DND-41 (cell line): ENCODE data around the gene ARMC3.

Experiments used
- EZH2 ChIP-seq: IDR thresholded peaks from 3 replicates; pipeline ENCODE4 v1.6.1; 2012; ENCODE audit warnings: borderline replicate concordance, low read depth, mild to moderate bottlenecking, moderate library complexity, low read length, inconsistent platforms; ENCODE audit not compliant: severe bottlenecking
- TF ChIP-seq, protein P1 (sequence below): IDR thresholded peaks from 2 replicates; pipeline ENCODE4 v1.5.1; 2012; ENCODE audit warnings: borderline replicate concordance, low read length, moderate library complexity, mild to moderate bottlenecking; ENCODE audit not compliant: poor library complexity, severe bottlenecking; ENCODE audit errors: extremely low read depth

DNA sequence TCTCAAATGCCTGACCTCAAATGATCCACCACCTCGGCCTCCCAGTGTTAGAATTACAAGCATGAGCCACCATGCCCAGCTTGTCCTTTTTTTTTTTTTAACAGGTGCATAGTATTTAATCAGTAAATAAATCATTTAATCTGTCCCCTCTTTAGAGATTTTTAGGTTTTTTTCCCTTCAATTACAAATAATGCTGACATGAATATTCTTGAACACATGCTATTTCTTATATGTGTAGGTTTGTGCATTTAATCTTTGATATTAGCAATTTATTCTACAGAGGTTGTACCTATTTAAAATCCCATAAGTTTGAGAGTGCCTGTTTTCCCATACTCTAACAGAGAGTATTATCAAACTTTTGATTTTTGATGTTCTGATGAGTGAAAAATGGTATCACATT lies 24.2 kb upstream of the ARMC3 start:
- no peak for TF ChIP-seq EZH2
- TF ChIP-seq, protein P1, sequence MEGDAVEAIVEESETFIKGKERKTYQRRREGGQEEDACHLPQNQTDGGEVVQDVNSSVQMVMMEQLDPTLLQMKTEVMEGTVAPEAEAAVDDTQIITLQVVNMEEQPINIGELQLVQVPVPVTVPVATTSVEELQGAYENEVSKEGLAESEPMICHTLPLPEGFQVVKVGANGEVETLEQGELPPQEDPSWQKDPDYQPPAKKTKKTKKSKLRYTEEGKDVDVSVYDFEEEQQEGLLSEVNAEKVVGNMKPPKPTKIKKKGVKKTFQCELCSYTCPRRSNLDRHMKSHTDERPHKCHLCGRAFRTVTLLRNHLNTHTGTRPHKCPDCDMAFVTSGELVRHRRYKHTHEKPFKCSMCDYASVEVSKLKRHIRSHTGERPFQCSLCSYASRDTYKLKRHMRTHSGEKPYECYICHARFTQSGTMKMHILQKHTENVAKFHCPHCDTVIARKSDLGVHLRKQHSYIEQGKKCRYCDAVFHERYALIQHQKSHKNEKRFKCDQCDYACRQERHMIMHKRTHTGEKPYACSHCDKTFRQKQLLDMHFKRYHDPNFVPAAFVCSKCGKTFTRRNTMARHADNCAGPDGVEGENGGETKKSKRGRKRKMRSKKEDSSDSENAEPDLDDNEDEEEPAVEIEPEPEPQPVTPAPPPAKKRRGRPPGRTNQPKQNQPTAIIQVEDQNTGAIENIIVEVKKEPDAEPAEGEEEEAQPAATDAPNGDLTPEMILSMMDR: no peak
